GM18867 (cell line): ENCODE results near the gene CABP7.

Experiments used
- ATAC-seq: cut with Tn5 transposase; IDR thresholded peaks from one replicate; pipeline ENCODE4 v1.9.1; 2021; ENCODE audit warnings: mild to moderate bottlenecking, moderate library complexity; ENCODE audit not compliant: unreplicated experiment

Gene CABP7

DNA sequence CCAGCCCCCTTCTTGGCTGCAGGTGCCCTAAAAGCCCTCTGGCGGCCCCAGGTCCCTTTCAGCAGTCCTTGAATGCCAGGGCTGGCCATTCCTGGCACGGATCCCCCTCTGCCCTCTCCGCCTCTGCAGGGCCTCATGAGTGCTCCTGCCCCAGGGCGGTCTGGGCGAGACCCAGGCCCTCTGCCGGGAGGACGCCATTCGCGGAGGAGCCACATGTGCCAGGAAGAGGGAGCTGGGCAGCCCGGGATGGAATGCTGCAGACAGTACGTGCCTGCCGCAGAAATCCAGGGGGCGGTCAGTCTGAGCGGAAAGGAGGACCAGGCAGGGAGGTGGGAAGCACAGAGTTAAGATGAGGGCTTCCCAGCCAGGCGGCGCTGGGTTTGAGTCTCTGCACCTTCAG is 2.8 kb downstream of the CABP7 start:
- ATAC-seq: no peak

DNA sequence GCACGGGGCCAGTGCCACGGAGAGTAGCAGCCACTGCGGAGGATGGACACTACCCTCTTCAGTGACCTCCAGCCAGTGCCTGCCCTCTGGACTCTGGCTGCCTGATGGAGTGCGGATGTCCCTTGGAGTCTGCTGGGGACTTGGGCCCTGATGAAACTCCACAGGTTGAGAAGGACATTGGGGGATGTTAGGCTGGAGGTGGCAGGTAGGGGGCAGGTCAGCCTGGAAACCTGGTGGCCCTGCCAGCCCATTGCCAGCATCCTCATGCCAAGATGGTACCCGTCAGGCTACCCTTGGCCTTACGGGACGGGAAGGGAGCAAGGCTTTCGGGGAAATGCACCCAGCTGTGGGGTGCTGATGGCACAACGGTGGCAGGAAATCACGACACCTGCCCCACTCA is 4.0 kb downstream of the CABP7 start:
- no peak for ATAC-seq

DNA sequence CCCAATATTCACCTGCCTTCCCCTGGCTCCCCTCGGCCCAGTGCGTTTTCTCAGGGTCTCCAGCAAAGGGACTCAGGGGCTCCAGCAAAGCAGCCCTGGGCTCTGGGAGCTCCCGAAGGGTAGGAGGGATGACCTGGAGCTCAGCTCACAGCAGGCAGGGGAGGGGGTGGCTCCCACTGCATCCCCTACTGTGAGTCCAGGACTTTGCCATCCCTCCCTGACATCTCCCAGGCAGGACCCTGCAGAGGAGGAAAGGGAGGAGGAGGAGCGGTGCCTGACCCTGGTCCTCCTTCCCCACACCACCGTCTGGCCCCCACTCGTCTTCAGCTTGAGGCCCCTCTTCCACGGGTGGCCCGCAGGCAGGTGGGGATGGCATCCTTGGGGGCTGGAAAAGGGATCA is 5.0 kb downstream of the CABP7 start:
- no peak for ATAC-seq

DNA sequence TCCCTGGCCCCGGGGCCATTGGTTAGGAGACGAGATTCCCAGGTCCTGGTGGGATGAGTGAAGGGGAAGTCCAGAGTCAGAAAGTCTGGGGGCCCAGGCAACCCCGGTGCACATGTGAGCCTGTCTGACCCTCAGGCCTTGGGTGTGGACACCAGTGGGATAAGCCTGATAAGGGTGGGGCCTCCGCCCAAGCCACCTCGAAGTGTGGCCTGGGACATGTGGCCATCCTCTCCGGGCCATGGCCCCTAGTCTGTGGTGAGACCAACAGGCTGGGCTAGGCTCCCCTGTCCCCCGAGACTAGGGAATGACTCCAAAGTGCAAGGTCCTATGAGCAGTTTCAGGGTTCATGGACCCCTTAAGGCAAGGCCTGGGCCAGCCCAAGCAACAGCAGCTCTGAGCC is 6.3 kb downstream of the CABP7 start:
- no peak for ATAC-seq

DNA sequence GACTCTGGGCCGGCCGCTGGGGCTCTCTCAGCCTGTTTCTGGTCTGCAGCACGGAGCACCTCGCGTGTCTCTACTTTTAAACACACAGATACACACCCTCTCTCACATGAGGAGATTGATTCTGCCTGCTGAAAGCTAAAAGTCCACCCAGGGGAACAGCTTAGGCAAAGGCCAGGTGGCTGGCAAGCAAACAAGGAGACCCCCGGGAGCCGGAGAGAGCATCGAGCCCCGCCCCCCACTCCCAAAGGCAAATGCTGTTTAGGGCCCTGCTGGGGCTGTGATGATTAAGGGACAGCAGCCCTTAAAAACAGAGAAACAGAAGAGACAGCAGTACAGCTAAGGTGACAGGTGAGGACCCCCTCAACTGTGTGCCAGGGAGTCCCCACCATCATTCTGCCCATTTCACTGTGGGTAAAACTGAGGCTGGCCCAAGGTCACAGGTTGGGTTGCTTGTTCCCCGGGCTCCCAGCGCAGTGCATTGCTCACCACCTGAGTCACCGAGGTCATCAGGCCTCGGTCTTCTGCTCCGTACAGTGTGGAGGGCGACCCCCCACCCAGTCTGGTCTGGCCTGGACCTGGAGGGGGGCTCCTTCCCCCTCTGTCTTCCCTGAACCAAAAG is 6.8 kb downstream of the CABP7 start:
- ATAC-seq: no peak

DNA sequence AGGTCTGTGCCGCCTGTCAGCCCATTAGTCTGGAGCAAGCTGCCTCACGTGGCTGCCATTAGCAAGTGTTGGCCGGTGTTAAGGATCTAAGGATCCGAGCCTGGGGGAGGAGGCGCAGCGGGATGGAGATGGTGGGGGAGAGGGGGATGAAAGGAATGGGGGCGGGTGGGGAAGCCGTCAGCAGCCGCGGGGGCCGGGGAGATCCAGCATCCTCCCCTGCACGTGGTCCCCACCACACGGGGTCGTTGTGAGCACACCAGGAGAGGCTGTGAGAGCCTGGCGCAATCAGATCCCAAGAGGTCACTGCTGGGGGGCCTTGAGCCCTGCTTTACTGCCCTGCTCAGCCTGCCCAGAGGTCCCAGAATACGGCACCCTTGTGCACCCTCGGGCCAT is 7.3 kb downstream of the CABP7 start:
- no peak for ATAC-seq

DNA sequence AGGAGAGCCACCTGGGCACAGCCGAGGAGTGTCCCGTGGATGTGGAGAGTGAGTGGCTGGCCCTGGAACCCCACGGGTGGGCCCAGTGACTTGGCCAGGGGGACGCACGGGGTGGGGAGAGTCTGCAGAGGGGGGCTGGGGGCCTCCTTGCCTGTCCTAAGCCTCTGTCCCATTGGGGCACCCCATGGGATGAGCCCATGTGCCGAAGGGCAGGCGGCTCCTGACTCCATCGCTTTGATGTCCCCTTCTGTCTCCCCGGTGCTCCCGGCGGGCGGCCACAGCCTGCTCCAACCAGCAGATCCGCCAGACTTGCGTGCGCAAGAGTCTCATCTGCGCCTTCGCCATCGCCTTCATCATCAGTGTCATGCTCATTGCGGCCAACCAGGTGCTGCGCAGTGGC is 9.4 kb downstream of the CABP7 start:
- ATAC-seq: no peak

DNA sequence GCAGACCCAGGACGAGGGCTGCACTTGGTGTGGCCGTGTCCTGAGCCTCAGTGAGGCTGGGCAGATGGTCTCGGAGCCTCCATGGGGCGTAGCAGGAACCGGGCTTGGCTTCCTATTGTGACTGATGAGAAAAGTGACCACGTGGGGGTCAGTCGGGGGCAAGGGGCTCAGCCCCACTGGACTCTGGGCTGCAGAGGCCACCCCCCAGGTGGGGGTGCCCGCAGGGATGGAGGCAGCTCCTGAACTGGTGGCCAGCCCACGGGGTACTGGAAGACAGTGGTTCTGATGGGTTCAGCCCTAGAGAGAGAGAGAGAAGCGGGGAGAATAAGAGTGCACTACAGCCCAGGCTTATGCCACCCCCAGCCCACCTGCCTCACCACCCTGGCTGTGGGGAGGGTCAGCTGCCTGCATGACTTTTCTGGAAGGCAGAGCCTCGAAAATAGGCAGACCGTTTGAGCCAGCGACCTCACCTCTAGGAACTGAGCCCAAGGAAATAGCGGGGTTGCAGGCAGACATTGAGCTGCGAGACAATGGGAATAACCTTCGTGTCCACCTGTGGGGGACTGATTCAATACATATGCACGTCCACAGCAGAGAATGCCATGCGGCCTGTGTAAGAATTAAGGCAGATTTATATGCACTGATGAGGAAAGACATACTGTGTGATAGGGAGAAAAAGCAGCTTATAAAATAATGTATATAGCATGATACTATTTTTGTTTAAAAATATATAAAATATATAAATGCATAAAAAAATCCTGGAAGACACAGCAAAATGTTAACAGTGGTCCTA is 11.5 kb downstream of the CABP7 start:
- ATAC-seq: no peak

DNA sequence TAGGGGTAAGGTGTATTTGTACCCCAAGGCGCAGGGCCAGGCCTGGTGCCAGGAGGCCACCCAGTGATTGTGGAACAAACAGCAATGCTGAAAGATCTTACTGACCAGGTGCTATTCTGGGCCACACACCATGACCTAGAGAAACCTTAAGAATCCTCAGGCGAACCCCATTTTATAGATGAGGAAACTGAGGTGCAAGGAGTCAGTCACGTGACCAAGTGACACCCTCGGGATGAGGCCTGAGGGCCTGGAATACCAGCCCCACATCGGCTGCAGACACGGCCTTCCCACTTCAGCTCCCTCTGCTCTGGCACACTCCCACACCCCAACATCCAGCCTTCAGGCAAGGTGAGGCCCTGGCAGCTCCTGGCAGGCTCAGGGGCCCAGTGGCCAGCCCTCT is 13.1 kb downstream of the CABP7 start:
- ATAC-seq: no peak

DNA sequence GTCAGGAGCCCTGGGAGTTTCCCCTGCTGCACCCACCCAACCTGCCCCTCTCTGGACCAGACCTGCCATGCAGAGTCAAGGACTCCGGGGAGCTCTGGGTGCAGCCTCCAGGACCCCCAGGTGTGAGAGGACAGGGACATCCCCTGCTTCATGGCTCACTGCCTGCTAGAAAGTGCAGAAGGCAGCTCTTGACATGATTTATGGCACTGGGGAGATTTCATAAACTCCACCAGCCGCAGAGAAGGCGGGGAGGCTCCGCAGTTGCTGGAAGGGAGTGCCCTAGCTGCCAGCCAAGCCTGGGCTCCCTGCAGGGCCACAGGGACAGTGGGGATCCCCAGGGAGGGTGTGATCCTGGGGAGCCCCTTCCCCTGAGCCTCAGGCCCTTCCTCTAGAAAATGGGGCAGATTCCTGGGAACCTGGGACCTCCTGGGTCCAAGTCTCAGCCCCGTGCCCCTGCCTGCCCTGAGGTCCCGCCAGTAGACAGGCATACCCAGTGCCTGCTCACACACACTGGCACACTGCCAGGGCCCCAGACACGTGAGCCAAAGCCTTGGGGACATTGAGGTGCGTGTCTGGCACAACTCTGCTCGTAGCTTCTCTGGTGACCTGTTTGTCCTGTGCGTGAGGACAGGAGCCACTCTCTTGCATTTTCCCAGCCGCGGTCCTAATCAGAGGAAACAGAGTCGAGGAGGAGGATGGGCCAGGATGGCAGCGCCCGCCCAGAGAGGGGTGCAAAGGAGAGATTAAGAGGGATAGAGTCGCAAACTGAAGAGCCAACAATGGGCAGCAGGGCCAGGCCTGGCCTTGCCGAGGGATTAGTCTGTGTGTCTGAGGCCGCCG is 13.8 kb downstream of the CABP7 start:
- ATAC-seq: no peak

DNA sequence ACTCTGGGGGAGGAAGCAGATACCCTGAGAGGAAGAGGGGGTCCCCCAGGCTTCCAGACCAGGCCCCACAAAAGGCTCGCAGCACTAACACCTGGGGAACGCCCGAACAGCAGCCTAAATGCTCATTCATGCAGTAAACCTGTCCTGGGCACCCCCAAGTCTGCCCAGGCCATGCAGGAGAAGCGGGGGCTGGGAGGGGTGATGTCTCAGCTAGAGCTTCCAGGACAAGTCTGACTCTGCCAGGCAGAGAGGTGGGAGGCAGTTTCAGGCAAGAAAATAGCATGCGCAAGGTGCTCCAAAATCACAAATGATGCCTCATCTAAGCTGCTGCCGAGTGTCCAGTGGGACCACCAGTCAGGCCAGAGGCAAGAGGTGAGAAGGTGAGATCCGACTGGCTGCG is 14.6 kb downstream of the CABP7 start:
- no peak for ATAC-seq

DNA sequence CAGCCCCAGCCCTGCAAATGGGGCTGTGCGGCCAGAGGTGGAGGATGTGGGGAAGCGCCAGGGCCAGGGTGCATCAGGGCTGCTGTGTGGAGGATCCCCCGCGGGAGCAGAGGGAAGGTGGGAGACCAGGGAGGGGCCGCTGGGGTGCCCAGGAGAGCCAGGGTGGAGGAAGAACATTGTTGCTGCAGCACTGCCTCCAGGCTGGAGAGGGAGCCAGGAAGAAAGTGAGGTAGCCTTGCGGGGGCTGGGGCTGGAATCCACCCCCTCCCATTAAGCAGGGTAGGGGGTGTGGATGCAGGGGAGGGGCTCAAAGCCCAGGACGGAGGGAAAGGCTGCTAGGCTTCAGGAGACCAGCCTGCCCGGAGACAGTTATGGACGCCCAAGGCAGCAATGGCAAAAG is 15.0 kb downstream of the CABP7 start:
- no peak for ATAC-seq

DNA sequence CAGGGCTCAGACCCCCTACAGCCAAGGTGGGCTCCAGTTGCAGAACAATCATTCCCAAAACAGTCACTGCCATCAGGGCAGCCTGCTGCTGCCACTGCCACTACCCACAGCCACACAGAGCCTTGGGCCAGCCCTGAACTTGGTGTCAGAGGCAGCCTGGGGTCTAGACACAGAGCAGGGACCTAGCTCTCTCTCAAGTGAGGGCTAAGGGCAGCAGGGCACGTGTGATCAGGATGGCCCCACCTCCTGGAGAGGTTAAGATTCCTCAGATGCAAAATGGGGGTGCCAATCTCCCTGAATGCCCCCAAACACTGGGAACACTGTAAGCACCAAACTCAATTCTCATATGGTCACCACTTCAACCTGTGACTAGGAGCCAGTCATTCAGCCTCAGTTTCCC is 15.6 kb downstream of the CABP7 start:
- ATAC-seq: no peak

DNA sequence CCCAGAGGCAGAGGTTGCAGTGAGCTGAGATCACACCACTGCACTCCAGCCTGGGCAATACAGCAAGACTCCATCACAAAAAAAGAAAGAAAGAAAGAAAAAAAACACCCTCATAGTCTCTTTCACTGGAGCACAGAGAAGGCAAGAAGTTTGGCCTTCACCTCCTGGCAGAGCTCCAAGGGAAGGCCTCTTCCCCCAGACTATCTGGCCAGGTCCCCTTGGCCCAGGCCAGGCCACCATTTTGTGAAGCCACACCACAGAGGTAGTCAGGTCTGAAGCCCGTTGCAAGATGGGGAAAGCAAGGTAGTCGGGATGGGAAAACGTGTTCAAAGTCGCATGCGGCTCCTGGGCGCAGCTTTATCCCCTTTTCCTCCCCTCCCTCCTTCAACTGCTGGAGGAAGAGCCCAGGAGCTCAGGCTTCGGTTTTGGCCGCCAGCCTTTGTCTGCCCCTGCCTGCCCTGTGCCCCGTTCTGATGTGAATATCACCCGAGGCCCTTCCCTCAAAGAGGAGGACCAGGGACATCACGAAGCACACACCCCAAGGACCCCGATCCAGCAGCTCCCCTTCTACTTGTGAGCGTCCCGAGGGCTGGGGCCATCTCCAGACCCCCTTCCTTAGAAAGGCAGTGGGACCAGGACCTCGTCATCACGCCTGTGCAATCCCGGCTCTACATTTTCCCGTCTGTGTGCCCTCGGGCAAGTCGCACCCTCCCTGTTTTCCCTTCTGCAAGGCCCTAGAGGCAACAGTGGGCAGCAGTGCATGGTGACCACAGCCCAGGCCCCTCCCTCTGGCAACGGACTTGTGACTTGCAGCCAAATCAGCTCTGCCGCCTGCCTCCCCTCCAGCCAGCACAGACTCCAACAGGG is 17.7 kb downstream of the CABP7 start:
- ATAC-seq: no peak

DNA sequence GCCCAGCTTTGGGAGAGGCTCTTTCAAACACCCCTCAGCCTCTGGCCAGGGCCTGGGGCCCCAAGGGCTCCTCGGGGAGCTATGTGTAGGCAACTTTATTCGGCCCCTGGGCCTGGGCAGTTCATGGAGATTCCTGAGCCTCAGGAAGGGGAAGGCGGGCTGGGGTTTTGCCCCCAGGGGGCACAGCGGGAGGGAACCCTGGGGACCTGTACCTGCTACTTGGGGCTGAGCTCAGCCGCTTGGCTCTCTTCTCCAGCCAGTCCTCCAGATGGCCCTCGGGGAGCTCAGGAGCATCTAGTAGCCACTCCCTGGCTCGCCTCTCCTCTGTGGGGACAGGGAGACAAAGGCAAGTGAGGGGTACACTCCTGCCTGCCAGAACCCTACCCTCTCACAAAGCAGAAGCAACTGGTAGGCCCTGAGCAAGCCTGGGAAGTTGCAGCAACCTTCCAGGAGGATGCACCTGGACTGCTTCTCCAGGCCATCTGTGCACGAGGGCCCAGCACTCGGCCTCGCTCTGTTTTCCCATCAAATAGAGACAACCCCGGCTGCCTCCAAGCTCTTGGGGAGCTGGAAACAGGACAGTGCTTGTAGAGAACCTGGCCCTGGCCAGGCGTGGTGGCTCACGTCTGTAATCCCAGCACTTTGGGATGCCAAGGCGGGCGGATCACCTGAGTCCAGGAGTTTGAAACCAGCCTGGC is 18.5 kb downstream of the CABP7 start:
- no peak for ATAC-seq

DNA sequence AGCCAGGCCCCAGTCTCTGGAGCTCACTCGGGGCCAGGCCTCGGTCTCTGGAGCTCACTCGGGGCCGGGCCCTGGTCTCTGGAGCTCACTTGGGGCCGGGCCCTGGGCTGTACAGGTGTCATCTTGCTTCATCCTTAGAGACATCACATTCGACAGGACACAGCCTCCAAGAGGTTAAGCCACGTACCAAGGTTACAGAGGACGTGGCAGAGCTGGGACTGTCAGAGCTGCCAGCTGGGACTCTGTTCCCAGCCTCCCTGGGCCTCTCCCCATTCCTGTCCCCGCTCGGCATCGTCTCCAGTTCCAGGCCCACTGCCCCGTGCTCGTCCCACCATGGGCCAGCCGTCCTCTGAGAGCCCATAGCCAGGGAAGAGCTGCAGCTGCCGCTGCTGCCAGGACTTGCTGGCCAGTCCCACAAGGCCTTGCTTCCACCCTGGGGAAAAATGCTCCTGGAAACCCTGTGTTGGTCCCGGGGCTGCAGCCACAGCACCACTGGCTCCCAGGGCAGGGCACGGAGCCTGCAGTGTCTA is 19.6 kb downstream of the CABP7 start:
- no peak for ATAC-seq

DNA sequence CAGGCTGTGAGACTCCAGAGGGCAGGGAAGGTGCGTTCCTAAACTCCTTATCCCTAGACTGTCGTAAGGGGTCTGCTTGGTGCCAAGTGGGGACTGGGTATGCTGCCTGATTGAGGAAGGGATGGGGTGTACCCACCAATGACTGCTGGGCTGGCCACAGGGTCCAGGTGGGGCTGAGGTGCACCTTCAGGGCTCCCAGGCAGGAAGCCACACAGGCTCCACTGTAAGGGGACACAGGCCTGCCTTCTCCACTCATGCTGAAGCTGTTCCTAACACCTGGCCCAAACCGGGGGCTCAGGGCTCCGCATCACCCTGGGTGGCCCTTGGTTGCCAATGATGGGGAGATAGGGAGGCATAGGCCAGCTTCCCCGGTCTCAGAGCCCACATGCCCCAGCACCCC is 20.4 kb downstream of the CABP7 start:
- no peak for ATAC-seq

DNA sequence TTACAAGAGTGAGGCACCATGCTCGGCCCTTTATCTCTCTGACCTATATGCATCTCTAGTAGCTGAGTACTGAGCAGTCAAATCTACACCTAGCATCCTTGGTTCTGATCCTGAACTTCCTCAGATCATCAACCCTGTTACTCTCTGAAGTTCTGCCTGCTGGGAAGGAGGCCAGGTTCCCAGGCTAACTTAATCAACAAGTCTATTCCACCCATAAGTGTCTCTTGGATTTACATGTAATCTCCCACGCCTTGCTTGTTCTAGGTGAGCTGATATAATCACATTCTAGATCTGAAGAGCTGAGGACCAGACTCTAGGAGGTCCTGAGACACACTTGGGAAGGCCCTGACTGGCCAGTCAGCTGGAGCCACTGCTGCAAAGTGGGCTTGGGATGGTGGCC is 22.1 kb downstream of the CABP7 start:
- ATAC-seq: no peak

DNA sequence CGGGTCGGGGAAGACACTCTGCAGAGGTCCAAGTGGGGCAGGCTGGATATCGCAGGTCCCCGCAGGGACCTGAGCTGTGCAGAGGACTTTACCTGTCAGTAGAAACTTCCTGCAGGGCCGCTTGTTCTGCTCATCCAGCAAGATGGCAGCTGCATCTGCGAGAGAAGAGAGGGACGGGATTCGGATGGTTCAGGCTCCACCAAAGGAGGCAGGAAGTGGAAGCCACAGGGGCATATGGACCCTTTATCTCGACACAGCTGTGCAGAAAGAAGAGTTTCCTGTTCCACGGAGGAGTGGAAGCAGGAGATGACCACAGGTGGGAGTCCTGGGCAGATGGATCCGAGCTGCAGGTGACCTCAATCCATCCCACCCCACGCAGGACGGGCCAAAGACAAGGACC is 22.5 kb downstream of the CABP7 start:
- ATAC-seq: no peak

DNA sequence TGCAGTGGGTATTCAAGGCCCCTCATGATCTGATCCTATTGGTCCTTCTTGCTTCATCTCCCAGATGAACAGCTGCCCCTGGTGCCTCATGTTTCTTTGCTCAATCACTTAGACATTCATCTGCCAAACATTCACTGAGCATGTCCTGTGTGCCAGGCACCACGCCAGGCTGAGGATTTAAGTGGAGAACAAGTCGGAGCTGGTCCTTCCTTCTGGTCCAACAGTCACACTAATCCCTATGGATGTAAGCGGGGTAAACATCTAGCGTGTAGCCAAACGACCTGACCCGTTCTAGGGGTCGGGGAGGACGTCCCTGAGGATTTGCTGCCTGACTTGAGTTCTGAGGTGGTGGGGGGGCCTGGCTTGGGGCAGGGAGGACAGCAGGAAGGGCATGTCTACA is 25.1 kb downstream of the CABP7 start:
- ATAC-seq: no peak
